SH-SY5Y (cell line): ENCODE data around the gene LIMK2.

Experiments used
- GATA2 ChIP-seq: IDR thresholded peaks from 2 replicates; pipeline ENCODE4 v1.6.1; 2011; ENCODE audit warnings: mild to moderate bottlenecking, low read depth, low read length
- GATA3 ChIP-seq: IDR thresholded peaks from 2 replicates; pipeline ENCODE4 v1.6.1; 2011; ENCODE audit warnings: low read depth, mild to moderate bottlenecking, low read length, moderate library complexity

- TF ChIP-seq GATA3 = no peak
- TF ChIP-seq GATA2 = no peak
Measured at GRCh38 chr22:31313366-31314147, 101.5 kb downstream of the LIMK2 start.
